SK-N-SH (cell line): ENCODE results near the gene ELP4. TPM values are rescaled to one million over a fixed set of nuclear protein-coding genes. Genes with fewer than 3 reads are reported as not detected.

Source experiments
- CTCF ChIA-PET: fragments of 300-600, 350-600 bp; formaldehyde crosslinking; extraction: SDS; loops from one replicate; lab custom pipeline; 2021; lab: Yijun Ruan, JAX
- POLR2A ChIA-PET: fragments of 350-600 bp; sonication (Branson Sonifier 250); formaldehyde crosslinking; extraction: SDS; loops from one replicate; lab custom pipeline; 2020; ENCODE audit warnings: antibody characterized with exemption, inconsistent platforms; lab: Yijun Ruan, JAX
- DNase-seq: peaks from one replicate; pipeline ENCODE4 v3.0.0; 2012
- H2AFZ ChIP-seq: fragments of 200-600 bp; sonication (generic); 2 replicates; pipeline ENCODE4 v1.8.1; 2016; ENCODE audit warnings: antibody characterized with exemption, mild to moderate bottlenecking, low read depth
- H3F3A ChIP-seq: fragments of 200-600 bp; sonication (generic); replicated peaks from 2 replicates; pipeline ENCODE3; 2016; ENCODE audit warnings: antibody characterized with exemption, mild to moderate bottlenecking; ENCODE audit not compliant: insufficient read depth
- H3K27ac ChIP-seq, 2 experiments: fragments of 200-500 bp in 1 of 2; fragments of 200-600 bp in 1 of 2; sonication (Bioruptor generic) in 1 of 2; sonication (generic), shearing (Covaris generic) in 1 of 2; 2 replicates each; pipeline versions ENCODE4 v1.5.1 to v1.6.1; 2014 to 2016; ENCODE audit warnings: low read depth in 2 of 2, inconsistent platforms in 1 of 2, low read length in 1 of 2, mild to moderate bottlenecking in 1 of 2, mixed read lengths in 1 of 2
- H3K27me3 ChIP-seq: fragments of 200-600 bp; sonication (generic), shearing (Covaris generic); 2 replicates; pipeline ENCODE4 v1.6.1; 2016; ENCODE audit warnings: mixed run types; ENCODE audit not compliant: insufficient read depth
- H3K36me3 ChIP-seq, 2 experiments: fragments of 200-500 bp in 1 of 2; fragments of 200-600 bp in 1 of 2; sonication (Bioruptor generic) in 1 of 2; sonication (generic) in 1 of 2; replicated peaks in 1 of 2; 2 replicates each; pipeline versions ENCODE3 to v1.5.1; 2014 to 2016; ENCODE audit warnings: low read length in 1 of 2, mild to moderate bottlenecking in 1 of 2; ENCODE audit not compliant: insufficient read depth in 2 of 2, control insufficient read depth in 1 of 2
- H3K4me1 ChIP-seq, 2 experiments: fragments of 200-500 bp in 1 of 2; fragments of 200-600 bp in 1 of 2; sonication (Bioruptor generic) in 1 of 2; sonication (generic), shearing (Covaris generic) in 1 of 2; 2 replicates each; pipeline versions ENCODE4 v1.5.1 to v1.6.1; 2014 to 2016; ENCODE audit warnings: low read depth in 1 of 2, low read length in 1 of 2, mixed run types in 1 of 2; ENCODE audit not compliant: insufficient read depth in 2 of 2, control insufficient read depth in 1 of 2
- H3K4me2 ChIP-seq: fragments of 200-600 bp; sonication (generic), shearing (Covaris generic); 2 replicates; pipeline ENCODE4 v1.6.1; 2017; ENCODE audit warnings: mixed run types
- H3K4me3 ChIP-seq, 2 experiments: fragments of 200-500 bp in 1 of 2; fragments of 200-600 bp in 1 of 2; sonication (Bioruptor generic) in 1 of 2; sonication (generic), shearing (Covaris generic) in 1 of 2; 2 replicates each; pipeline versions ENCODE4 v1.5.1 to v1.8.1; 2014 to 2016; ENCODE audit warnings: low read depth in 2 of 2, inconsistent platforms in 1 of 2, low read length in 1 of 2, mild to moderate bottlenecking in 1 of 2, mixed read lengths in 1 of 2, moderate library complexity in 1 of 2
- H3K79me2 ChIP-seq: fragments of 200-600 bp; sonication (generic); 2 replicates; pipeline ENCODE4 v1.8.1; 2017; ENCODE audit warnings: mild to moderate bottlenecking; ENCODE audit not compliant: insufficient read depth
- H3K9ac ChIP-seq: fragments of 200-600 bp; sonication (generic); 2 replicates; pipeline ENCODE4 v1.6.1; 2017; ENCODE audit warnings: mixed run types
- H3K9me2 ChIP-seq: fragments of 200-600 bp; sonication (generic); 2 replicates; pipeline ENCODE4 v1.6.1; 2017; ENCODE audit warnings: mixed run types
- H3K9me3 ChIP-seq: fragments of 200-600 bp; sonication (generic); 2 replicates; pipeline ENCODE4 v1.6.1; 2017; ENCODE audit warnings: mixed run types, mild to moderate bottlenecking, moderate library complexity
- H4K20me1 ChIP-seq: fragments of 200-600 bp; sonication (generic); 2 replicates; pipeline ENCODE4 v1.6.1; 2017; ENCODE audit warnings: mild to moderate bottlenecking, mixed run types; ENCODE audit not compliant: insufficient read depth
- CHD2 ChIP-seq: fragments of 150-350 bp; IDR thresholded peaks from 2 replicates; pipeline ENCODE4 v1.6.1; 2018; ENCODE audit warnings: low read length; ENCODE audit not compliant: partially characterized antibody
- ELF1 ChIP-seq: IDR thresholded peaks from 2 replicates; pipeline ENCODE4 v1.4.0; 2012
- EP300 ChIP-seq, 2 experiments: IDR thresholded peaks; 2 replicates each; pipeline versions ENCODE4 v1.4.0 to v1.6.1; 2012; ENCODE audit warnings: borderline replicate concordance in 1 of 2, low read depth in 1 of 2, low read length in 1 of 2
- FOSL2 ChIP-seq: IDR thresholded peaks from 2 replicates; pipeline ENCODE4 v1.4.0; 2012; ENCODE audit warnings: low read depth, mild to moderate bottlenecking, moderate library complexity, borderline replicate concordance
- GATA2 ChIP-seq: sonication (generic); formaldehyde crosslinking; IDR thresholded peaks from 2 replicates; pipeline ENCODE4 v1.5.0; 2020; ENCODE audit warnings: mild to moderate bottlenecking, missing genetic modification reagents
- MAX ChIP-seq: IDR thresholded peaks from 2 replicates; pipeline ENCODE4 v1.4.0; 2012; ENCODE audit warnings: low read depth
- MEF2A ChIP-seq: IDR thresholded peaks from 2 replicates; pipeline ENCODE4 v1.4.0; 2012; ENCODE audit warnings: low read depth, borderline replicate concordance
- NFIC ChIP-seq: IDR thresholded peaks from 2 replicates; pipeline ENCODE4 v1.4.0; 2012; ENCODE audit warnings: borderline replicate concordance
- NRF1 ChIP-seq: IDR thresholded peaks from 2 replicates; pipeline ENCODE4 v1.6.1; 2012; ENCODE audit warnings: low read depth, mild to moderate bottlenecking, low read length
- RAD21 ChIP-seq: IDR thresholded peaks from 2 replicates; pipeline ENCODE4 v1.6.1; 2012; ENCODE audit warnings: mild to moderate bottlenecking, low read length
- RCOR1 ChIP-seq: fragments of 150-350 bp; IDR thresholded peaks from 2 replicates; pipeline ENCODE4 v1.6.1; 2017; ENCODE audit warnings: antibody characterized with exemption, low read length
- REST ChIP-seq: IDR thresholded peaks from 2 replicates; pipeline ENCODE4 v1.6.1; 2012; ENCODE audit warnings: mild to moderate bottlenecking, low read depth, low read length, moderate library complexity
- RFX5 ChIP-seq: IDR thresholded peaks from 2 replicates; pipeline ENCODE4 v1.6.1; 2012; ENCODE audit warnings: mild to moderate bottlenecking, improper control_type of control experiment, low read length
- SMC3 ChIP-seq: IDR thresholded peaks from 2 replicates; pipeline ENCODE4 v1.6.1; 2012; ENCODE audit warnings: low read depth, low read length, improper control_type of control experiment
- TEAD4 ChIP-seq: IDR thresholded peaks from 2 replicates; pipeline ENCODE4 v1.4.0; 2012; ENCODE audit warnings: mild to moderate bottlenecking, borderline replicate concordance; ENCODE audit not compliant: insufficient read depth
- USF1 ChIP-seq: IDR thresholded peaks from 2 replicates; pipeline ENCODE4 v1.4.0; 2012; ENCODE audit warnings: low read depth, borderline replicate concordance
- ZBTB33 ChIP-seq: IDR thresholded peaks from 2 replicates; pipeline ENCODE4 v1.4.0; 2012; ENCODE audit warnings: low read depth, borderline replicate concordance
- WGBS: methylation state at CpG from one replicate; pipeline ENCODE4 v1.1.6; 2017; ENCODE audit warnings: low lambda C conversion rate; 5-methylcytosine and 5-hydroxymethylcytosine counted together
- polyA plus RNA-seq, 3 experiments: library from polyadenylated mRNA; depleted of rRNA; stranded (reverse); fragments of >200 nt; gene quantifications; 2 replicates each; pipeline ENCODE4 v1.2.3, GENCODE V29; 2012

The ELP4 gene
- polyA plus RNA-seq, 1 of the 3 experiments (the other 2 are of a cell fraction), result 7.0 TPM

- Histone ChIP-seq H2AFZ (no peak overlapping the region), H3K4me3 (no peak overlapping the region), H3K9me3 (no peaks in the 10 kb centered on the region), H3K27me3 (no peaks in the 10 kb centered on the region), H3K4me1 (no peaks in the 10 kb centered on the region), H3F3A (no peaks in the 10 kb centered on the region), H3K27ac (no peak overlapping the region), H3K9ac (no peak overlapping the region), H3K4me2 (no peak overlapping the region), H4K20me1 (no peaks in the 10 kb centered on the region), H3K79me2 (no peaks in the 10 kb centered on the region), H3K36me3 (no peaks in the 10 kb centered on the region), H3K9me2 (no peaks in the 10 kb centered on the region)
- 42% methylated on average over 1 of the region's 1 CpG for WGBS
- ChIA-PET POLR2A (no interaction called here), CTCF (no interaction called here)
- no peak for DNase-seq
- TF ChIP-seq TEAD4 (no peak), RAD21 (no peak), RFX5 (no peak), MAX (no peak), REST (no peak), ELF1 (no peak), GATA2 (no peak), NRF1 (no peak), EP300 (IDR thresholded peaks at IDR 0.05; ENCODE audit: borderline replicate concordance in 1 of 2, low read depth in 1 of 2, low read length in 1 of 2) (no peak), NFIC (no peak), SMC3 (no peak), CHD2 (no peak), MEF2A (no peak), FOSL2 (no peak), ZBTB33 (no peak), USF1 (no peak), RCOR1 (no peak)
Measured at GRCh38 chr11:31702966-31703365, 193.4 kb downstream of the ELP4 start.
